GM21526 (cell line): ENCODE results near the gene TADA2A.

Experiments
- ATAC-seq: cut with Tn5 transposase; IDR thresholded peaks from one replicate; pipeline ENCODE4 v1.9.1; 2021; ENCODE audit warnings: moderate library complexity; ENCODE audit not compliant: unreplicated experiment, low FRiP score

The TADA2A gene, protein sequence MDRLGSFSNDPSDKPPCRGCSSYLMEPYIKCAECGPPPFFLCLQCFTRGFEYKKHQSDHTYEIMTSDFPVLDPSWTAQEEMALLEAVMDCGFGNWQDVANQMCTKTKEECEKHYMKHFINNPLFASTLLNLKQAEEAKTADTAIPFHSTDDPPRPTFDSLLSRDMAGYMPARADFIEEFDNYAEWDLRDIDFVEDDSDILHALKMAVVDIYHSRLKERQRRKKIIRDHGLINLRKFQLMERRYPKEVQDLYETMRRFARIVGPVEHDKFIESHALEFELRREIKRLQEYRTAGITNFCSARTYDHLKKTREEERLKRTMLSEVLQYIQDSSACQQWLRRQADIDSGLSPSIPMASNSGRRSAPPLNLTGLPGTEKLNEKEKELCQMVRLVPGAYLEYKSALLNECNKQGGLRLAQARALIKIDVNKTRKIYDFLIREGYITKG

DNA sequence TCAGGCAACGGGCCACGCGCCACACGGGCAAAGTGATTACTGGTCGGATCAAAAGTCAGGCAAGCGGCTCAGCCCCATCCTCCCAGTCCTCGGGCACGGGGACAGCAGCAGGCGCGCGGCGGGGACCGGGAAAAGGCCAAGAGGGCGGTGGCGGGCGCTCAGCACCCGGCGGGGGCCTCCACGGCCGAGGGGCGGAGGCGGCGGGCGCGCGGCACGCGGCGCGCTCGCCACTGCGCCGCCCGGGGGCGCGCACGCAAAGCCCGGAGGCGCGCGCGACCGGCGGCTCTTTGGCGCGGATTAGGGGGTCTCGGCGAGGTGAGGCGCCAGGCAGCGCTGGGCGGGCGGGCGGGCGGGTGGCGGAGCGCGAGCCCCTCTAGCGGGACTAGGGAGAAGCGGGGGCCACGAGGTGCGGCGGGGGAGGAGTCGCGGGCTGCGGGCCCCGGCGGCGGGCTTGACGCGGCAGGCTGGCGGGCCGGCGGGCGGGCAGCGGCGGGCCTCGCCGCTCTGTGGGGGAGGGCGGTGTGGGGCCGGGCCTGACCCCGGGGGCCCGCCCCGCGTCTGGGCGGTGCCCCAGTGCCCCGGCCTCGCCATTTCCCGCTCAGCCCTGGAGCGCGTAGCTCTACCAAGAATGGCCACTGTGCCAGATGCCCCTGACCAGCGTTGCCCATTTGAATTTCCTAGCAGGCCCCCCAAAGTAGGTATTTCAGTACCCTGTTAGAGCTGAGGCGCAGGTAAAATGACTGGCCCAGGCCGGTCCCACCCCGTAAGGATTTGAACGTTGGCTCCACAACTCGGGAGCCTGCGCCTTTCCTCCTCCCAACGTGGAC is at the start of gene TADA2A, which contains the start of gene ACACA:
Gene TADA2A, plus strand, starts transcription at position 252 of the 827 bp plus-strand sequence. CDS start 4,480 bp downstream, outside the sequence.
Gene ACACA, minus strand, starts transcription at position 202 of the 827 bp plus-strand sequence. CDS start 537 bp downstream, outside the sequence.
- peak; percentile 73 for ATAC-seq

GRCh38 chr17:37358098-37358829 is 48.4 kb upstream of the TADA2A start:
- no peak for ATAC-seq

GRCh38 chr17:37358830-37359681 is 47.6 kb upstream of the TADA2A start:
- peak; percentile 89 for ATAC-seq

DNA sequence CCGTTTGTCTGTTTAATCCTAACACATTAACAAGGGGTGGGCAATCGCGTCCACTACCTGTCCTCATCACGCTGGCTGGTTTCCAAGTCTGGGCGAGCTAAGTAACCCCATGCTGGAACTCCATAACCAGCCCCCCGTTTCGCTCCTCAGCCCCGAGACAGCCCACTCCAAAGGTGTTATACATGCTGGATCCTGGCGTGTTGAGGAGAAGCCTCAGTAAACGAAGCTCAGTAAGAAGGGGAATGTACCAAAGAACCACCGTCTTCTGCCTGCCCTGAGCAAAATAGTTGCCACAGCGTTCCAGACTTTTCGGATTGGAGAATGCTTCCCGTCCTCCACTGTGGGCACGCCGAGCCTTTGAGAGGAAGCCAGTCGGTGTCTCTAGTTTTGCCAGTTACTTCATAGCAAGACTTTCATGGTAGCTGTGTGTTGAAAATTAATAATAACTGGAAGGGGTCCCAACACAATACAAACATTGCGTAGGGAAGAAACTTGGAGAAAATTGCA is 47.0 kb upstream of the TADA2A start:
- no peak for ATAC-seq

DNA sequence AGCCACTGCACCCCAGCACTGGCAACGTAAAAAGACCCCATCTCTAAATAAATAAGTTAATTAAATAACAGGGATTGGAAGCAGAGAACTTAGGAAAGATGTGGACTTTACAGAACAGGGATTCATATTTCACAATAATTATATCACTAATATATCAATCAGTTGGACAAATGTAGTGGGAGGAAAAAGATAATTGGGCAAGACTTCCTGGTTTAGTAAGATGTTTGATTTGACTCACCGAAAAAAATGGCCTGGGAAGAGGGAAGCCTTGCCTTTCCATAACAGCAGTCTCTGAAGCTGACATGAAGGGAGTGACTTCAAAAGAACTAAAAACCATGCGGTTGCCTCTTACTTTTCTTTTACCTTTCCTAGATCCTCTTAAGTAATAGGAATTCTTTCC is 46.1 kb upstream of the TADA2A start:
- ATAC-seq: no peak

DNA sequence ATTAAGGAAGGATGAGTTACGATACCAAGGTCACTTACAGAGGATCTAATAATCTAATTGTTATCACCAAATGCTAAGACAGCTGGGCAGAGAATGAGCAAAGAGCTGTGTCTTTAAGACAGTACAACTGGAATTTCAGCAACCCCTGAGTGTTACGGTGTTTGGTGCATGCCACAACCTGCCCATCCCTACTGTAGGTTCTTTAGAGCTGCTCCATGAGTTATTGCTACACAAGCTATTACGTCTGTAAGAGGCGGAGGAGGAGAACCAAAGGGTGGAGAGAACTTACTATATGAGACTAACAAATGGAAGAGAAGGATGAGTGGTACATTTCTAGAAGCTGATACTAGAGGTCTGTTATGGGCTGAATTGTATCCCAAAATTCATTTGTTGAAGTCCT is 45.1 kb upstream of the TADA2A start:
- ATAC-seq: no peak

- no peak for ATAC-seq
These were observed 41.1 kb upstream of the TADA2A start for GRCh38 chr17:37365589-37365988.

GRCh38 chr17:37368577-37368976 is 38.1 kb upstream of the TADA2A start:
- no peak for ATAC-seq

GRCh38 chr17:37373530-37374159 is 33.0 kb upstream of the TADA2A start:
- ATAC-seq: no peak

- ATAC-seq: no peak
These were observed 31.0 kb upstream of the TADA2A start, which contains the start of gene C17orf78 for GRCh38 chr17:37375706-37376105. C17orf78 (plus strand) TSS chr17:37375985; CDS start chr17:37376093, 108 bp downstream.

GRCh38 chr17:37382056-37382455 is 24.6 kb upstream of the TADA2A start:
- ATAC-seq: no peak

DNA sequence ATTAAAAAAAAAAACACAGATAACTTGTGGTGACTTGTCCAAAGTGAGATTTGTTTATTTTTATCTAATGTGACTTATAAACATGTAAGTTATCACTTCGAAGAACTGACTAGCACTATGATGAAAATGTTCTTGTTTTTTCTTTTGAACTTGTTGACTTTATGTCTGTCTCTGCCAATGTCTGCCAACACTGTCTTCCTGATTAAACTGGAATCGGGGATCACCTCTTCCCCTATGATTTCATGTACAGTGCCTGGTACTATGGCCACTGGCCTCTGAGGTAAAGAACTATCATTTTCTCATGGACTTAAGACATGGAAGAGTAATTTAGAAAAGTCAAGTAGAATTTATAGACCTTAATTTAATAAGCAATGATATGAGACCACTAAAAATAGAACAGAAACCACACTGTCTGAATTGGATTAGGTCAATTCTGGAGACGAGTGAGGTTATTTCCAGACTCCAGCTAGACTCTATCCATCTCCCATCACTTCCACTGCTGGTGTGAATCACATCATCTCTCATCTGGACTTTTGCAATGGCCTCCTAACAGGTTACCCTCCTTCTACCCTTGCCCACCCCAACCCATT is 22.0 kb upstream of the TADA2A start:
- no peak for ATAC-seq

- ATAC-seq: no peak
These were observed 21.2 kb upstream of the TADA2A start for GRCh38 chr17:37385474-37385990.

DNA sequence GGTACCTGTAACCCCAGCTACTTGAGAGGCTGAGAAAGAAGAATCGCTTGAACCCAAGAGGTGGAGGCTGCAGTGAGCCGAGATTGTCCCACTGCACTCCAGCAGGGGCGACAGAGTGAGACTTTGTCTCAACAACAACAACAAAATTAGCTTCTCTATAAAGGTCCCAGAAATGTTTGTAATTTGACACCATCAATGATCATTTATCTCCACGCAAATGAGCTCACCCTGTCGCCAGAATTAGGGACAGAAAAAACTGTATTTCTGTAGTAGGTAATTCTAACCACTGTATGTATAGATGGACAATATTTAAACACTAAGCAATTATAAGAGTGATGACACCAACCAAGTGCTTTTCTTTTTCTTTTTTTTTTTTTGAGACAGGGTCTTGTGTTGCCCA is 20.2 kb upstream of the TADA2A start:
- no peak for ATAC-seq

DNA sequence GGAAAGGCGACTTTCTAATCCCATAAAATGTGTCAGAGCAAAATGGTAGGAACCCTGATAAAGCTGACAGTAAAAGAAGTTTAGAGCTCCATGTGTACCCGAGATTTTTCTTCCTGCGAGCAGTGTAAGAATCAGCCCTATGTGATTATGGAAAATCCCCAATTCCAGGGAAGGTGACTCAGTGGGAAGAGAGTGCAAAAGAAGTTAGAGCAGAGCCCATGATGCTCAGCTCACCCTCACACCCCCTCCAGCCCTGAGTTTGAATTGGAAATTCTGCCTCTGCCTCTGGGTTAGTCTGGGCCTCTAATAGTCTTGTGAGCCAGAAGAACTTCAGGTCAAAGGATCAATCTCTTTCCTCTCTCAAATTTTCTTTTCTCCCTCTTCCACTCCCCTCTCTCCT is 18.4 kb upstream of the TADA2A start:
- no peak for ATAC-seq

- ATAC-seq: no peak
These were observed 17.5 kb upstream of the TADA2A start for GRCh38 chr17:37389160-37389559.

GRCh38 chr17:37391146-37391545 is 15.5 kb upstream of the TADA2A start:
- no peak for ATAC-seq

DNA sequence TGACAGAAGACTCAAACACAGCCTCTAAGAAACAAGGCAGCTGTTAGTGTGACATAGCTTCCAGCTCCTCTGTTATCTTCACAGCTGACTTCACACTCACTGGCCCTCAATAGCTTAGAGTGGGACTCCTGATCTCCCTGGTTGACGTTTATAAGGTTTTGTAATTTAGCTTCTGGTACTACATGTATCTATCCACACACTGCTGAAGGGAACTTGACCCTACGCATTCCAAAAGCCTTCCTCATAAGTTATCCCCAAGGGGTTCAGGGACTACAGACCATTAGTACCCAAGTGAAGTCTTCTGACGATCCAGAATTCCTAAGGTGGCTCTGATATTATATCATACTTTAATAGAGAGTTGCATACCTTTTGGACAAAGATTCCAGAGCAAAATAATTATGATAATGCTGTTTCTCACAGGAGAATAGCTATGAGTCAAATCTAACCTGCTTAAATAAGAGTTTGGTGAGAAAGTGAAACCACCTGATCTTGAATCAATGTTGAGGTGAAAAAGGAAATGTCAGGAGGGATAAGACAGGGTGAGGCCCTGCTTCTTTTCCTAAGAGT is 14.6 kb upstream of the TADA2A start:
- ATAC-seq: no peak
